HFFc6 (cell line): ENCODE measurements around the gene NKX2-8. TPM values are rescaled to one million over a fixed set of nuclear protein-coding genes. Genes with fewer than 3 reads are reported as not detected.
"Not testable (repeated sequence)": the region's sequence is repeated elsewhere in the genome, so short reads cannot be mapped to it uniquely, and the experiment has no call there.

Experiments used
- DNase-seq: peaks from one replicate; pipeline ENCODE4 v3.0.0-alpha.2; 2018
- H3K27ac Mint-ChIP-seq: 2 replicates; pipeline ENCODE4 v1.8.0; 2020; ENCODE audit warnings: mild to moderate bottlenecking, mixed read lengths
- H3K27me3 Mint-ChIP-seq: 2 replicates; pipeline ENCODE4 v1.8.0; 2021; ENCODE audit warnings: mild to moderate bottlenecking, moderate library complexity, mixed read lengths; ENCODE audit not compliant: insufficient read depth
- H3K36me3 Mint-ChIP-seq: 2 replicates; pipeline ENCODE4 v1.8.0; 2021; ENCODE audit warnings: low read depth, mixed read lengths
- H3K4me1 Mint-ChIP-seq: 2 replicates; pipeline ENCODE4 v1.8.0; 2020; ENCODE audit warnings: low read depth, mixed read lengths
- H3K4me3 Mint-ChIP-seq: 2 replicates; pipeline ENCODE4 v1.8.0; 2020; ENCODE audit warnings: mild to moderate bottlenecking, moderate library complexity, mixed read lengths
- H3K9me3 Mint-ChIP-seq: 2 replicates; pipeline ENCODE4 v1.8.0; 2020; ENCODE audit warnings: mild to moderate bottlenecking, mixed read lengths
- total RNA-seq, 6 experiments: library from RNA; stranded (reverse); fragmentation: NEBNext Ultra II Directional; extraction: Animal tissue kit (Norgen Biotek cat#: 25700); gene quantifications; 2 replicates in 1 of 6; 3 replicates in 5 of 6; pipeline ENCODE4 v1.2.3, GENCODE V29; 2021
- TF ChIP-seq, protein P1 (sequence below): fragments of 200-600 bp; sonication (generic); IDR thresholded peaks from 2 replicates; pipeline ENCODE4 v1.5.0; 2021; ENCODE audit warnings: antibody characterized with exemption, mild to moderate bottlenecking

Gene NKX2-8
- total RNA-seq, 6 experiments from 2014 or later, result not detected

DNA sequence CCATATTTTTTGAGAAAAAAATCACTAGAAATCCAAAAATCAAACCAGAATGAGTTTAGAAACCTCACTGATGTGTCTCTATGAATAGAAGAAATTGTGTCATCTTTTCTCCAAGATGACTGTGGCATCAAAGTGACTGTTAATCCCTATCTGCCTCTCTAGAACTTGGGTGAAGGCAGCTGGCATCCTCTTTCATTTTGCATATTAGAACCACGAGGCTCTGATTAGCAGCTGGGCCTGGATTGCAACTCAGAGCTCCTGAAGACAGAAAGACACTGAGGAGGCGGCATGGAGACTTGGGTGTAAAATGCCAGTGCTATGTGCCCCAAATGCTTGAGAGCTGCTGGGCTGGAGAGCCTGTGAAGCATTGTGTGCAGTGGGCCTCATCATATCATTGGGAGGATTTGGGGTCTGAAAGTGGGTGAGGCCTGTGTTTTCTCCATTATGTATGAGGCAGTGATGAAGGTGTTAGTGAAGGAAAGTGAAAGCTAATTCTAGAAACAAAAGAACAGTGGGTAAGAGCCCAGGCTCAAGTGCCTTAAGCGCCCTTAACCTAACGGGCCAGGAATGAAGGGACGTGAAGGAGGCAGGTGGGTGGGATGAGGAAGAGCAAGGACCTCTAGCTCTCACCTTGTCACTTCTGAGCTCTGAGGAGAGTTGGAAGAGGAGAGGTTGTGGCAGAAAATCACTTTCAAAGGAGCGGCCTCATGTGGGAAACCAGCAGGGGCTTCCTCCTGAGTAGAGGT is 26.2 kb downstream of the NKX2-8 start:
- peaks cover 15% of the 10 kb centered on the region for H3K27me3 Mint-ChIP-seq
- TF ChIP-seq, protein P1, sequence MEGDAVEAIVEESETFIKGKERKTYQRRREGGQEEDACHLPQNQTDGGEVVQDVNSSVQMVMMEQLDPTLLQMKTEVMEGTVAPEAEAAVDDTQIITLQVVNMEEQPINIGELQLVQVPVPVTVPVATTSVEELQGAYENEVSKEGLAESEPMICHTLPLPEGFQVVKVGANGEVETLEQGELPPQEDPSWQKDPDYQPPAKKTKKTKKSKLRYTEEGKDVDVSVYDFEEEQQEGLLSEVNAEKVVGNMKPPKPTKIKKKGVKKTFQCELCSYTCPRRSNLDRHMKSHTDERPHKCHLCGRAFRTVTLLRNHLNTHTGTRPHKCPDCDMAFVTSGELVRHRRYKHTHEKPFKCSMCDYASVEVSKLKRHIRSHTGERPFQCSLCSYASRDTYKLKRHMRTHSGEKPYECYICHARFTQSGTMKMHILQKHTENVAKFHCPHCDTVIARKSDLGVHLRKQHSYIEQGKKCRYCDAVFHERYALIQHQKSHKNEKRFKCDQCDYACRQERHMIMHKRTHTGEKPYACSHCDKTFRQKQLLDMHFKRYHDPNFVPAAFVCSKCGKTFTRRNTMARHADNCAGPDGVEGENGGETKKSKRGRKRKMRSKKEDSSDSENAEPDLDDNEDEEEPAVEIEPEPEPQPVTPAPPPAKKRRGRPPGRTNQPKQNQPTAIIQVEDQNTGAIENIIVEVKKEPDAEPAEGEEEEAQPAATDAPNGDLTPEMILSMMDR, result no peak

DNA sequence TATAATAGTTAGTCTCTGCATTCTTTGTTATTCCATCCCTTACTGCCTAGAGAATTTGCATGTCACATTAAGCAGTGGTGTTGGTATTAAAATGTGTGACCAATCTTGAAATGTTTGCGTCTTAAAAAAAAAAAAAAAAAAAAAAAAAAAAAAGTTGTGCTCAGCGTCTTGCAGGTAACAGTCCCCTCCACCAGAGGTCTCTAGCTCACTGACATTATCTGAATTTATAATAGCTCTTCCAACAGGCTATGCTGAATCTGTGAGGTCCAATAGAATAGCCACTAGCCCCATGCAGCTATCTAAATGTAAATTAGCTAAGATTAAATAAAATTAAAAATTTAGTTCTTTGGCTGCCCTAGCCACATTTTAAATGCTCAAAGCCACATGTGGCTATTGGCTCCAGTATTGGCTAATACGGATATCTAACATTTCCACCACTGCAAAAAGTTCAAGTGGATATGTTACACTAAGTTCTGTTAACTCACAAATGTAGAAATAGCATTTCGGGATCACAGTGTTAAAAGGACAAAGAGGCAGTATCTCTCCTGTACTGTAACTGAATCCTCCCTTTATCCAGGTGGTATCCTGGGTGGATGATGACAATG is 28.7 kb downstream of the NKX2-8 start:
- Mint-ChIP-seq H3K9me3 (no peaks in the 10 kb centered on the region), H3K27me3 (peaks cover 6% of the 10 kb centered on the region), H3K36me3 (no peaks in the 10 kb centered on the region), H3K27ac (no peak overlapping the region), H3K4me1 (no peaks in the 10 kb centered on the region), H3K4me3 (no peak overlapping the region)
- TF ChIP-seq, protein P1, result peak; percentile 83
- DNase-seq, result peak; percentile 54

More for the DNA sequence above, 26.2 kb downstream of the NKX2-8 start:
- Mint-ChIP-seq H3K36me3 (no peaks in the 10 kb centered on the region), H3K4me3 (no peak overlapping the region), H3K27ac (no peak overlapping the region), H3K4me1 (no peaks in the 10 kb centered on the region), H3K9me3 (no peaks in the 10 kb centered on the region)
- no peak for DNase-seq

DNA sequence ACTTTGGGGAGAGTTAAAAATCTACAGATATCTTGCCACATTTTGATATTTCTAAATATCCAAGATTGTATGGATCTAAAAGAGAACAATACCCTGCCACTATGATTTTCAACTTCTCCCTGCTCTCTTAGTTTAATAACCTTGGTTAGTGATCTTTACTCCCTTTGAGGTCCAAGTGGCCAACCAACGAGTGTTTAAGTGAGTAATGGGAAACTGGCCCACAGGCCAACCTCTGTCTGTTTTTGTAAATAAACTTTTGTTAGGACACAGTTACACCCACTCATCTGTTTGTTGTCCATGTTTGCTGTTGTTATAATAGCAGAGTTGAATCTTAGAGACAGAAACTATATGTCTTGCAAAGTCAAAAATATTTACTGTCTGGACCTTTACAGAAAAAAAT is 31.5 kb downstream of the NKX2-8 start:
- Mint-ChIP-seq H3K9me3 (no peaks in the 10 kb centered on the region), H3K4me3 (no peak overlapping the region), H3K4me1 (no peaks in the 10 kb centered on the region), H3K36me3 (no peaks in the 10 kb centered on the region), H3K27me3 (peaks cover 6% of the 10 kb centered on the region), H3K27ac (no peak overlapping the region)
- no peak for DNase-seq
- TF ChIP-seq, protein P1, result no peak

DNA sequence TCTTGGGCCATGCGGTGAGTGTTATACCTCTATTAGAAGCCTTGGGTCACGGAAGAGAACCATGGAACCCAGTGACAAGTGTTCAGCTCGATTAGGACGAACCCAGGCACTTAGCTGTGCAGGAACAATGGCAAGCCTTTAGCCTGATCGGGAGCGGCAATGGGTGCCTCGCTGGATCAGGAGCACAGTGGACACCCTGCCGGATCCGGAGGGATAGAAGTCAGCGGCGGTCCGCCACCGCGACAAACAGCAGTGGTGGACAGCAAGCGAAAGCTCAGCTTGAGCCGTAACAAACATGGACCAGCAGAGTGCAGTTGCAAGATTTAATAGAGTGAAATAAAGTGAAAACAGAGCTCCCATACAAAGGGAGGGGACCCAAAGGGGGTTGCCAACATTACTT is 38.1 kb downstream of the NKX2-8 start:
- H3K4me1 Mint-ChIP-seq, DNase-seq, H3K9me3 Mint-ChIP-seq, H3K4me3 Mint-ChIP-seq, H3K36me3 Mint-ChIP-seq, H3K27ac Mint-ChIP-seq, H3K27me3 Mint-ChIP-seq: not testable (repeated sequence)

DNA sequence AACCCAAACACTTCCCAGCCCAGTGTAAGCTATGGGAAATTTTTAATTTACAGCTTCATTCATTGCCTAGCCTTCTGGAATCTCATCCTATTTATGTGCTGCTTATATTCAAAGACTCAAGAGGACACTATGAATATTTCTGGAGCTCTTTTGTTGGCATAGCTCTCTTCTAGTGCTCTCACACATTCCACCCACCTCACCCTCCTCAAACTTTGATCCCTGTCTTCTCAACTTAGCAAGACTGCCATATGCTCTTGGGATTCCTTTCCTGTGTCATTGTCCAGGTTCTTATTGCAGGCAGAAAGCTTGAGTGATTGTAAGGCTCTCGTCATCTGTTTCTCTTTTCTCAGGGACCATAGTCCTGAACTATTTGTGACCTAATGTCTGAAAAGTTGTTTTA is 44.4 kb downstream of the NKX2-8 start:
- Mint-ChIP-seq H3K36me3 (no peaks in the 10 kb centered on the region), H3K4me3 (no peak overlapping the region), H3K27ac (no peak overlapping the region), H3K4me1 (no peaks in the 10 kb centered on the region), H3K9me3 (no peaks in the 10 kb centered on the region), H3K27me3 (peaks cover 2% of the 10 kb centered on the region; the same call in 1 of the 2 replicates)
- no peak for DNase-seq
- TF ChIP-seq, protein P1, result no peak

Other genes starting within 250 kb of the NKX2-8 start
- not detected for gene NKX2-1, start 62.4 kb downstream of the NKX2-8 start, total RNA-seq
- under 1 TPM in 5 of 6 experiments, not detected in 1; 0.10 to 0.35 (median 0.24) TPM for gene PAX9, start 79.2 kb upstream of the NKX2-8 start, total RNA-seq